Endothelial cell of umbilical vein (primary cell): ENCODE results near the gene PKHD1. TPM values are rescaled to one million over a fixed set of nuclear protein-coding genes. Genes with fewer than 3 reads are reported as not detected.

Experiments
- BruUV-seq: library from RNA; stranded (reverse); fragments of 400-500 nt; replicated peaks from 2 replicates; lab custom pipeline; 2021; lab: Mats Ljungman, UMichigan
- CTCF ChIA-PET: fragments of 300-600, 350-600 bp; sonication (Branson Sonifier 250); formaldehyde crosslinking; loops from one replicate; lab custom pipeline; 2021; ENCODE audit warnings: antibody characterized with exemption, inconsistent platforms; lab: Charles Lee
- POLR2A ChIA-PET: fragments of 300-600, 350-600 bp; sonication (Branson Sonifier 250); formaldehyde crosslinking; loops from one replicate; lab custom pipeline; 2021; ENCODE audit warnings: antibody characterized with exemption, inconsistent platforms; lab: Charles Lee
- DNase-seq: peaks from one replicate; pipeline ENCODE4 v3.0.0-alpha.2; 2011; ENCODE audit warnings: low read depth, low spot score
- FAIRE-seq: peaks from 2 replicates; lab custom pipeline; 2011; peaks lifted over from hg19 to GRCh38; lab: Jason Lieb, UNC
- H2AFZ ChIP-seq: 2 replicates; pipeline ENCODE4 v1.6.0; 2012; ENCODE audit warnings: low read depth, low read length, control low read depth, inconsistent platforms
- H3K27ac ChIP-seq: 2 replicates; pipeline ENCODE4 v1.5.1; 2011; ENCODE audit warnings: low read depth, mild to moderate bottlenecking, control low read depth, low read length, moderate library complexity; ENCODE audit not compliant: insufficient read depth
- H3K27me3 ChIP-seq, 2 experiments: 2 replicates each; pipeline versions ENCODE4 v1.6.0 to v1.6.1; 2011; ENCODE audit warnings: low read length in 2 of 2, mixed read lengths in 1 of 2; ENCODE audit not compliant: control insufficient read depth in 2 of 2, insufficient read depth in 2 of 2
- H3K36me3 ChIP-seq, 2 experiments: 2 replicates in 1 of 2; 3 replicates in 1 of 2; pipeline ENCODE4 v1.5.1; 2011; ENCODE audit warnings: low read length in 2 of 2, mild to moderate bottlenecking in 1 of 2, moderate library complexity in 1 of 2; ENCODE audit not compliant: control insufficient read depth in 2 of 2, insufficient read depth in 2 of 2; ENCODE audit errors: extremely low read depth in 1 of 2
- H3K4me1 ChIP-seq: 3 replicates; pipeline ENCODE4 v1.5.1; 2011; ENCODE audit warnings: mild to moderate bottlenecking, low read length; ENCODE audit not compliant: control insufficient read depth, insufficient read depth; ENCODE audit errors: extremely low read depth
- H3K4me2 ChIP-seq: 2 replicates; pipeline ENCODE4 v1.6.1; 2011; ENCODE audit warnings: low read length, control low read depth, mixed read lengths; ENCODE audit not compliant: insufficient read depth
- H3K4me3 ChIP-seq, 3 experiments: fragments of 200-600 bp in 1 of 3; sonication (generic), shearing (Covaris generic) in 1 of 3; replicated peaks in 1 of 3; 2 replicates each; pipeline ENCODE4 v1.5.1; 2011 to 2016; ENCODE audit warnings: control low read depth in 3 of 3, low read length in 3 of 3, mild to moderate bottlenecking in 2 of 3, inconsistent platforms in 1 of 3, low read depth in 1 of 3, moderate library complexity in 1 of 3; ENCODE audit not compliant: insufficient read depth in 1 of 3
- H3K79me2 ChIP-seq: 2 replicates; pipeline ENCODE4 v1.6.0; 2012; ENCODE audit warnings: low read length, inconsistent platforms; ENCODE audit not compliant: control insufficient read depth, insufficient read depth
- H3K9ac ChIP-seq: replicated peaks from 2 replicates; pipeline ENCODE3; 2011; ENCODE audit warnings: low read length, control low read depth; ENCODE audit not compliant: insufficient read depth; ENCODE audit errors: extremely low read depth
- H3K9me1 ChIP-seq: replicated peaks from 3 replicates; pipeline ENCODE4 v1.6.0; 2011; ENCODE audit warnings: mild to moderate bottlenecking, low read length; ENCODE audit not compliant: control insufficient read depth, insufficient read depth; ENCODE audit errors: extremely low read depth
- H3K9me3 ChIP-seq: replicated peaks from 2 replicates; pipeline ENCODE4 v1.5.1; 2012; ENCODE audit warnings: low read length, inconsistent platforms; ENCODE audit not compliant: control insufficient read depth, insufficient read depth
- H4K20me1 ChIP-seq: replicated peaks from 2 replicates; pipeline ENCODE3; 2011; ENCODE audit warnings: mild to moderate bottlenecking, low read length; ENCODE audit not compliant: control insufficient read depth, insufficient read depth; ENCODE audit errors: extremely low read depth
- CTCF ChIP-seq, 2 donors: IDR thresholded peaks; 1 replicate in 1 of 2; 2 replicates in 1 of 2; pipeline ENCODE4 v1.5.1; 2011; ENCODE audit warnings: low read length in 2 of 2, mild to moderate bottlenecking in 2 of 2, moderate library complexity in 2 of 2, control low read depth in 1 of 2, inconsistent platforms in 1 of 2, low read depth in 1 of 2; ENCODE audit not compliant: insufficient read depth in 1 of 2; ENCODE audit errors: extremely low read depth in 1 of 2
- EZH2 ChIP-seq: IDR thresholded peaks from 2 replicates; pipeline ENCODE4 v1.6.1; 2012; ENCODE audit warnings: borderline replicate concordance, low read depth, mild to moderate bottlenecking, moderate library complexity, low read length, inconsistent platforms; ENCODE audit not compliant: severe bottlenecking
- FOS ChIP-seq: IDR thresholded peaks from 2 replicates; pipeline ENCODE4 v1.6.1; 2011; ENCODE audit warnings: mild to moderate bottlenecking, low read length, moderate library complexity, borderline replicate concordance; ENCODE audit not compliant: insufficient read depth
- JUN ChIP-seq: IDR thresholded peaks from 2 replicates; pipeline ENCODE4 v1.6.1; 2011; ENCODE audit warnings: borderline replicate concordance, low read depth; ENCODE audit not compliant: insufficient read length, insufficient read depth
- MAX ChIP-seq: IDR thresholded peaks from 2 replicates; pipeline ENCODE4 v1.6.1; 2011; ENCODE audit not compliant: insufficient read depth, insufficient read length
- MYC ChIP-seq: IDR thresholded peaks from one replicate; pipeline ENCODE4 v1.6.1; 2011; ENCODE audit warnings: mild to moderate bottlenecking, low read depth, low read length
- POLR2A ChIP-seq: IDR thresholded peaks from 2 replicates; pipeline ENCODE4 v1.6.1; 2012; ENCODE audit warnings: low read depth, mild to moderate bottlenecking, control low read depth, low read length
- POLR2AphosphoS5 ChIP-seq: IDR thresholded peaks from 2 replicates; pipeline ENCODE4 v1.6.1; 2012; ENCODE audit warnings: low read depth, mild to moderate bottlenecking, control low read depth, low read length, moderate library complexity; ENCODE audit not compliant: insufficient read depth
- dilution Hi-C: fragments of 300-500 bp; cut with MboI; formaldehyde crosslinking; loops from one replicate; pipeline ENCODE4 v1.15.0; 2019; ENCODE audit warnings: low sequenced_read_pairs; ENCODE audit not compliant: extremely low pct_ligation_motif_present
- intact Hi-C: fragments of 100-400 bp; cut with micrococcal nuclease; formaldehyde crosslinking; loops from one replicate; pipeline ENCODE4 v1.10.0; 2022
- polyA plus RNA-seq, 4 experiments: library from polyadenylated mRNA; depleted of rRNA in 3 of 4; stranded (reverse) in 3 of 4; unstranded in 1 of 4; fragments of >200 nt; gene quantifications; 2 replicates each; pipeline versions ENCODE4 v1.2.1 to v1.2.3, GENCODE V29; 2011 to 2012; ENCODE audit warnings: missing spikeins in 1 of 4
- total RNA-seq: library from RNA; stranded (reverse); gene quantifications from 2 replicates; pipeline ENCODE4 v1.2.3, GENCODE V29; 2021

The PKHD1 gene
- total and polyA plus RNA-seq, 2 donors (not counting 3 experiments of a cell fraction or from before 2014, with no cell fraction given) = not detected

GRCh38 chr6:52123251-52123650, 35.8 kb upstream of the PKHD1 start:
- no peaks in the 10 kb centered on the region for H3K27me3 ChIP-seq
- no TSS peak for BruUV-seq
- H3K9me1 ChIP-seq = no peaks in the 10 kb centered on the region
- CTCF ChIA-PET = no interaction called here
- dilution Hi-C loops (no loop called here), intact Hi-C loops (no loop called here)
- TF ChIP-seq JUN (no peak), MAX (no peak), CTCF (IDR thresholded peaks at IDR 0.05; ENCODE audit: extremely low read depth in 1 of 2, insufficient read depth in 1 of 2, low read depth in 1 of 2, low read length in 2 of 2) (no peak), MYC (no peak), POLR2A (no peak), FOS (no peak), POLR2AphosphoS5 (no peak), EZH2 (no peak)
- no peak for DNase-seq
- H3K27ac ChIP-seq = no peak overlapping the region
- H3K79me2 ChIP-seq = no peaks in the 10 kb centered on the region
- POLR2A ChIA-PET = no interaction called here
- no peak overlapping the region for H3K4me2 ChIP-seq
- H2AFZ ChIP-seq = no peak overlapping the region
- FAIRE-seq = no peak
- H3K9me3 ChIP-seq = no peaks in the 10 kb centered on the region
- H4K20me1 ChIP-seq = no peaks in the 10 kb centered on the region
- H3K9ac ChIP-seq = no peak overlapping the region
- H3K36me3 ChIP-seq = no peaks in the 10 kb centered on the region
- no peak overlapping the region for H3K4me3 ChIP-seq
- H3K4me1 ChIP-seq = no peaks in the 10 kb centered on the region
